GM18526 (cell line): Measurements from ENCODE around the gene SERPINF2.

Experiments used
- POLR2A ChIP-seq: IDR thresholded peaks from 3 replicates; pipeline ENCODE4 v1.6.1; 2011; ENCODE audit not compliant: insufficient read length; ENCODE audit errors: extremely low read depth

Gene SERPINF2

GRCh38 chr17:1783834-1784611 lies 41.4 kb downstream of the SERPINF2 start:
- TF ChIP-seq POLR2A = no peak

GRCh38 chr17:1785930-1786329 lies 43.3 kb downstream of the SERPINF2 start:
- no peak for TF ChIP-seq POLR2A

GRCh38 chr17:1786708-1787107 lies 44.0 kb downstream of the SERPINF2 start:
- no peak for TF ChIP-seq POLR2A

- no peak for TF ChIP-seq POLR2A
Measured at GRCh38 chr17:1787301-1787902, 44.7 kb downstream of the SERPINF2 start.

GRCh38 chr17:1789936-1790335 lies 47.3 kb downstream of the SERPINF2 start:
- no peak for TF ChIP-seq POLR2A

- no peak for TF ChIP-seq POLR2A
Measured at GRCh38 chr17:1792495-1793446, 50.1 kb downstream of the SERPINF2 start.

- no peak for TF ChIP-seq POLR2A
Measured at GRCh38 chr17:1793447-1793806, 50.8 kb downstream of the SERPINF2 start.

GRCh38 chr17:1796800-1797199 lies 54.1 kb downstream of the SERPINF2 start:
- no peak for TF ChIP-seq POLR2A

- TF ChIP-seq POLR2A = no peak
Measured at GRCh38 chr17:1797323-1797722, 54.7 kb downstream of the SERPINF2 start.

- TF ChIP-seq POLR2A = no peak
Measured at GRCh38 chr17:1800240-1800639, 57.6 kb downstream of the SERPINF2 start.

- no peak for TF ChIP-seq POLR2A
Measured at GRCh38 chr17:1800712-1801111, 58.0 kb downstream of the SERPINF2 start.

GRCh38 chr17:1802429-1802828 lies 59.8 kb downstream of the SERPINF2 start:
- no peak for TF ChIP-seq POLR2A

GRCh38 chr17:1803280-1803679 lies 60.6 kb downstream of the SERPINF2 start:
- TF ChIP-seq POLR2A = no peak
